Measurements from ENCODE around the gene XKR8. TPM values are rescaled to one million over a fixed set of nuclear protein-coding genes. Genes with fewer than 3 reads are reported as not detected.
"Not testable (repeated sequence)": the region's sequence is repeated elsewhere in the genome, so short reads cannot be mapped to it uniquely, and the experiment has no call there.

Gene XKR8
- polyA plus RNA-seq, 3 donors: 9.1 to 11.5 (median 10.4) TPM

- DNase-seq: no peak
These were observed 20.6 kb downstream of the XKR8 start for GRCh38 chr1:27980216-27980845.

- no peak for DNase-seq
These were observed 21.4 kb downstream of the XKR8 start for GRCh38 chr1:27981145-27981544.

GRCh38 chr1:27990920-27991537 lies 31.3 kb downstream of the XKR8 start:
- no peak for DNase-seq

GRCh38 chr1:27992276-27992675 lies 32.5 kb downstream of the XKR8 start:
- DNase-seq: no peak

- no peak for DNase-seq
These were observed 33.5 kb downstream of the XKR8 start for GRCh38 chr1:27993241-27993640.

- DNase-seq: no peak
These were observed 34.3 kb downstream of the XKR8 start for GRCh38 chr1:27994060-27994459.

- DNase-seq: not testable (repeated sequence)
These were observed 34.8 kb downstream of the XKR8 start for GRCh38 chr1:27994526-27994925.

GRCh38 chr1:27999055-27999454 lies 39.3 kb downstream of the XKR8 start:
- DNase-seq: no peak

- DNase-seq: no peak
These were observed 42.8 kb downstream of the XKR8 start for GRCh38 chr1:28002600-28002999.

- DNase-seq: not testable (repeated sequence)
These were observed 43.3 kb downstream of the XKR8 start for GRCh38 chr1:28003117-28003516.

GRCh38 chr1:28010969-28011368 lies 51.2 kb downstream of the XKR8 start:
- no peak for DNase-seq

Other genes with a start within 250 kb of the XKR8 start
- gene FAM76A, start 234.0 kb upstream of the XKR8 start, polyA plus RNA-seq (ENCODE audit: insufficient read length in 3 of 3): 10 to 100 TPM; 10.8 to 18.4 (median 15.7) TPM
- gene STX12, start 186.8 kb upstream of the XKR8 start, polyA plus RNA-seq (ENCODE audit: insufficient read length in 3 of 3): 10 to 100 TPM; 37.2 to 52.7 (median 43.4) TPM
- 10 to 100 TPM; 46.3 to 61.5 (median 55.1) TPM for gene PPP1R8, start 129.2 kb upstream of the XKR8 start, polyA plus RNA-seq (ENCODE audit: insufficient read length in 3 of 3)
- gene THEMIS2, start 87.4 kb upstream of the XKR8 start, polyA plus RNA-seq (ENCODE audit: insufficient read length in 3 of 3): 1 to 10 TPM; 4.1 to 4.5 (median 4.4) TPM
- 10 to 100 TPM; 64.0 to 67.7 (median 64.3) TPM for gene RPA2, start 45.4 kb upstream of the XKR8 start, polyA plus RNA-seq (ENCODE audit: insufficient read length in 3 of 3)
- gene SMPDL3B, start 25.0 kb upstream of the XKR8 start, polyA plus RNA-seq (ENCODE audit: insufficient read length in 3 of 3): 10 to 100 TPM; 12.1 to 17.5 (median 13.2) TPM
- 10 to 100 TPM; 47.5 to 75.0 (median 61.0) TPM for gene EYA3, start 128.6 kb downstream of the XKR8 start, polyA plus RNA-seq (ENCODE audit: insufficient read length in 3 of 3)
- gene PTAFR, start 216.7 kb downstream of the XKR8 start, polyA plus RNA-seq (ENCODE audit: insufficient read length in 3 of 3): 1 to 10 TPM; 2.2 to 2.6 (median 2.4) TPM

Measured in renal pelvis (tissue), 4 donors.